Osteoblast (primary cell): ENCODE data around the gene GANAB. TPM values are rescaled to one million over a fixed set of nuclear protein-coding genes. Genes with fewer than 3 reads are reported as not detected.
A peak's percentile ranks its signal among the peaks of the same experiment; 100 is the strongest.

Experiments
- DNase-seq: peaks from one replicate; pipeline ENCODE4 v3.0.0; 2011; ENCODE audit warnings: low spot score, mixed read lengths; ENCODE audit not compliant: insufficient read length; ENCODE audit errors: missing footprints
- H2AFZ ChIP-seq: 2 replicates; pipeline ENCODE4 v1.6.0; 2011; ENCODE audit warnings: mild to moderate bottlenecking, low read length
- H3K27ac ChIP-seq: 2 replicates; pipeline ENCODE4 v1.5.1; 2011; ENCODE audit warnings: mild to moderate bottlenecking, low read depth, low read length, moderate library complexity
- H3K27me3 ChIP-seq: 2 replicates; pipeline ENCODE4 v1.6.0; 2012; ENCODE audit warnings: mild to moderate bottlenecking, control low read depth, inconsistent platforms, low read length, moderate library complexity; ENCODE audit not compliant: insufficient read depth
- H3K36me3 ChIP-seq: 2 replicates; pipeline ENCODE4 v1.5.1; 2011; ENCODE audit warnings: mild to moderate bottlenecking, low read length, control low read depth, moderate library complexity; ENCODE audit not compliant: insufficient read depth
- H3K4me1 ChIP-seq: 2 replicates; pipeline ENCODE4 v1.5.1; 2011; ENCODE audit warnings: mild to moderate bottlenecking, low read length, control low read depth, moderate library complexity; ENCODE audit not compliant: insufficient read depth
- H3K4me2 ChIP-seq: 2 replicates; pipeline ENCODE4 v1.6.0; 2011; ENCODE audit warnings: mild to moderate bottlenecking, low read length; ENCODE audit not compliant: insufficient read depth
- H3K4me3 ChIP-seq: fragments of 200-600 bp; sonication (generic); 3 replicates; pipeline ENCODE4 v1.5.1; 2012; ENCODE audit warnings: mild to moderate bottlenecking, low read length, inconsistent platforms; ENCODE audit not compliant: insufficient read depth
- H3K79me2 ChIP-seq: 2 replicates; pipeline ENCODE4 v1.6.0; 2012; ENCODE audit warnings: mild to moderate bottlenecking, low read length, control low read depth, inconsistent platforms; ENCODE audit not compliant: insufficient read depth
- H3K9me3 ChIP-seq: 2 replicates; pipeline ENCODE4 v1.5.1; 2011; ENCODE audit warnings: low read depth, low read length, control low read depth
- H4K20me1 ChIP-seq: 2 replicates; pipeline ENCODE4 v1.6.0; 2012; ENCODE audit warnings: mild to moderate bottlenecking, low read length, control low read depth; ENCODE audit not compliant: insufficient read depth
- CTCF ChIP-seq: IDR thresholded peaks from 2 replicates; pipeline ENCODE4 v1.5.1; 2011; ENCODE audit warnings: mild to moderate bottlenecking, low read depth, low read length, moderate library complexity; ENCODE audit errors: extremely low read depth
- total RNA-seq: library from RNA; depleted of rRNA; stranded (reverse); fragments of >200 nt; gene quantifications from 2 replicates; pipeline ENCODE4 v1.2.3, GENCODE V29; 2012

GANAB gene
- total RNA-seq, 1 donor = 242 TPM

GRCh38 chr11:62600367-62601121 is 45.9 kb downstream of the GANAB start:
- Histone ChIP-seq H3K4me3 (peak overlapping the region; percentile 96), H3K4me1 (peaks cover 27% of the 10 kb centered on the region), H4K20me1 (peaks cover 27% of the 10 kb centered on the region), H2AFZ (peak overlapping the region; percentile 49), H3K27ac (peak overlapping the region; percentile 83), H3K79me2 (peaks cover 43% of the 10 kb centered on the region), H3K9me3 (no peaks in the 10 kb centered on the region), H3K36me3 (peaks cover 57% of the 10 kb centered on the region), H3K27me3 (no peaks in the 10 kb centered on the region), H3K4me2 (peak overlapping the region; percentile 96)
- TF ChIP-seq CTCF = no peak
- peak; percentile 50 for DNase-seq

GRCh38 chr11:62599901-62600300 is 46.5 kb downstream of the GANAB start:
- H3K36me3 ChIP-seq = peaks cover 58% of the 10 kb centered on the region
- H3K4me3 ChIP-seq = peak overlapping the region; percentile 96
- DNase-seq = peak; percentile 80
- no peak for TF ChIP-seq CTCF
- no peaks in the 10 kb centered on the region for H3K27me3 ChIP-seq
- peaks cover 43% of the 10 kb centered on the region for H3K79me2 ChIP-seq
- no peak overlapping the region for H2AFZ ChIP-seq
- peak overlapping the region; percentile 83 for H3K27ac ChIP-seq
- peak overlapping the region; percentile 96 for H3K4me2 ChIP-seq
- peaks cover 27% of the 10 kb centered on the region for H4K20me1 ChIP-seq
- no peaks in the 10 kb centered on the region for H3K9me3 ChIP-seq
- peaks cover 27% of the 10 kb centered on the region for H3K4me1 ChIP-seq

- Histone ChIP-seq H3K27me3 (no peaks in the 10 kb centered on the region), H3K4me1 (peaks cover 27% of the 10 kb centered on the region), H3K4me2 (peak overlapping the region; percentile 96), H3K4me3 (peak overlapping the region; percentile 44), H3K36me3 (peaks cover 62% of the 10 kb centered on the region), H3K79me2 (peaks cover 43% of the 10 kb centered on the region), H2AFZ (no peak overlapping the region), H4K20me1 (peaks cover 27% of the 10 kb centered on the region), H3K27ac (peak overlapping the region; percentile 13), H3K9me3 (no peaks in the 10 kb centered on the region)
- DNase-seq = peak; percentile 100
- no peak for TF ChIP-seq CTCF
Measured at GRCh38 chr11:62599069-62599696, 47.2 kb downstream of the GANAB start.

- Histone ChIP-seq H3K4me1 (peaks cover 29% of the 10 kb centered on the region), H3K4me2 (no peak overlapping the region), H3K79me2 (peaks cover 38% of the 10 kb centered on the region), H4K20me1 (peaks cover 23% of the 10 kb centered on the region), H2AFZ (no peak overlapping the region), H3K36me3 (peaks cover 62% of the 10 kb centered on the region), H3K27ac (no peak overlapping the region), H3K4me3 (no peak overlapping the region), H3K27me3 (no peaks in the 10 kb centered on the region), H3K9me3 (no peaks in the 10 kb centered on the region)
- no peak for TF ChIP-seq CTCF
- DNase-seq = peak; percentile 13
Measured at GRCh38 chr11:62595124-62595523, 51.3 kb downstream of the GANAB start.
